GM19468 (cell line): ENCODE measurements around the gene TMEM191C.
"Not testable (repeated sequence)": the region's sequence is repeated elsewhere in the genome, so short reads cannot be mapped to it uniquely, and the experiment has no call there.

ENCODE experiments used
- ATAC-seq: cut with Tn5 transposase; IDR thresholded peaks from one replicate; pipeline ENCODE4 v1.9.1; 2021; ENCODE audit warnings: mild to moderate bottlenecking, moderate library complexity, moderate number of reproducible peaks; ENCODE audit not compliant: unreplicated experiment; ENCODE audit errors: extremely low read depth

The TMEM191C gene

DNA sequence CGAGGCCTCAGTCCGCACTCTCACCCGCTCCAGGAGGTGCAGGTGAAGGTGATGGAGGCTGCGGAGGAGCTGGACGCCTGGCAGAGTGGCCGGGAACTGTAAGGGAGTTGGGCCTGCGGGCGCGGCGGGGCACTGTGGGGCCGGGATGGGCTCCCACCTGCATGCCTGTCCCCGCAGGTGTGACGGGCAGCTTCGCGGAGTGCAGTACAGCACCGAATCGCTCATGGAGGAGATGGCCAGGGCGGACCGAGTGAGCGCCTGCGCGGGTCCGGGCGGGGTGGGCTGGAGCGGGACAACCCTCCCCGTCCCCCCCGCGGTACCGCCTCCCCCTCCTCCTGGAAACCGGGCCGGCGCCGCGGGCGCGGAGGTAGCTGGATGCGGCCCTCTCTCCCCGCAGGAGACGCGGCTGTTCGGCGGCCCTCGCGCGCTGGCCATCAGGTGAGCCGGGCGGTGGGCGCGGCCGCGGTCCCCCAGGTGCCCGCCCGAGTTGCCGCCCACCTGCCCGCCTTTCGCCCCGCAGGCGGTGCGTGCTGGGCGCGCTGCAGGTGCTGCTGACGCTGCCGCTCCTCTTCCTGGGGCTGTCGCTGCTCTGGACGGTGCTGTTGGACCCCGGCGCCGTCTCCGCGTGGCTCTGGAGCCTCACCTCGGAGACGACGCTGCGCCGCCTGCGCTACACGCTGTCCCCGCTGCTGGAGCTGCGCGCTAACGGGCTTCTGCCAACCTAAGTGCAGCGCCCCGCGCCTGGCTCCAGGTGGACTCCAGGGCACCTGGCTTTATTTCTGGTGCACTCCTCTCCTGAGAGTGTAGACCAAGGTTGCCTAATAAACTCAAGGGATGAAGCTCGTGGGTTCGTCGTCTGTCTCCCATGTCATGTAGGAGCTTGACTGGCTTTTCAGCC lies 2.2 kb downstream of the TMEM191C start:
- ATAC-seq = not testable (repeated sequence)

DNA sequence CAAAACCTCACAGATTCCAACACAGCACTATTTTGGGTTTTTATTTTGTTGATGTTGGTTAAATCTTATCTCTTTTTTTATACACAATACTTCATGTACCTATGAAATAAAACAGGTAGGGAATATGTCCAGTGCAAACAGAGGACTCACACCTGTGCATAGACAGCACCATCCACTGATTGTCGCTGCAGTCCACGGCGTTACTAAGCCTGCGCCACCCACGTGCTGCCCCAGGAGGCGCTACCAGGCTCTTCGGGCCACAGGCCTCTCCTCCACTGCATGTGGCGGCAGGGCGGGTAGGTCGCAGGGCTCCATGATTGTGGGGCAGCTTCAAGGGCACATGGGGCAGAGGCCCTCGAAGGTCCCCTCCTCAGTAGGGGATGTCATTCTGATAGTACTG lies 5.8 kb downstream of the TMEM191C start:
- ATAC-seq = not testable (repeated sequence)

DNA sequence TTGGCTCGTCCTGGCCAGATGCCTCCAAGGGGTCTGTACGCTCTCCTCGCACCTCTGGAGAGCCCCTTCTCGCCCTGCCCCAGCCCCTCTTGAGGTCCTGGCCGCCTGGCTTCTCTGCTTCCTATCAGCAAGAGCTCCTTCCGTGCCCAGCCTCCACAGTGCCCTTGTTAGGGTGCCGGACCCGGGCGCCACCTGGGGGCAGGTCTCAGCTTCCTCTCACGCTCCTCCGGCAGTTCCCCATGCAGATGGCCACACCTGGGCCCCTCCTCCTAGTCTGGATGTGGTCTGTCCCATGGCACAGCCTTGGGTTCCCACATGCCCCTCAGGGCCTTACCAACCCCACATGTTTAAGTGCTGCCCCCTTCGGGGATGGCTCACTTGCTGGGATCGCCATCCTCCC lies 6.5 kb downstream of the TMEM191C start:
- not testable (repeated sequence) for ATAC-seq

DNA sequence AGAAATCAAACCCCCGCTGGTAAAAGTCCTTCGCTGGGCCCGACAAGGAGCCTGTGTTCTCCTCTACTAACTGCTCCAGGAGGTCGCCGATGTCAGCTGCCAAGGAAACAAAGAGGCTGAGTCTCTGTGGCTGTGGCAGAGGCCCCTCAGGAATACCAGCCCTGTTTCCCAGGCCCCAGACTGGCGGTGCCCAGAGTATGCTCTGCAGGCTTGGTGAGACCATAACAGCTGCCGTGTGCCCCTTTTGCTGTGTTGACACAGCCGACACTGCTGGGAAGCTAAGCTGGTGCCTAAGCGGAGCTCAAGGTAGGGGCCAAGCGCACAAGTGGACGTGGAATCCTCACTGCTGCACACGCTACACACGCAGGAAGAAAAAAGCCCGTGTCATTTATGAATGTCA lies 16.9 kb downstream of the TMEM191C start:
- ATAC-seq = not testable (repeated sequence)

DNA sequence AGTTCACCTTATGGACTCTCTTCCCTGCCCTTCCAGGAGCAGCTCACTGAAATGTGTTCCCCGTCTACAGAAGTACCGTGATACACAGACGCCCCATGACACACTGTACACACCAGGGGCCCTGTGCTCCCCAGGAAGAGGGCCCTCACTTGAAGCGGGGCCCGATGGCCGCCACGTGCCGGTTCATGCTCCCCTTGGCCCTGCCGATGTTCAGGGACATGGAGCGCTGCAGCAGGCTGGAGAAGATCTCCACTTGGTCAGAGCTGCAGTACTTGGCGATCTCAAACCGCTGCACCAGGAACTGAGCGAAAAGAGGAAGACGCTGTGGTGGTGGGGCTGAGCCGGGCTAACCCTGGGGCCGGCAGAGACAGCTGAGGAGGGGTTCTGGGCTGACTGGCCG lies 20.5 kb downstream of the TMEM191C start:
- ATAC-seq = not testable (repeated sequence)

DNA sequence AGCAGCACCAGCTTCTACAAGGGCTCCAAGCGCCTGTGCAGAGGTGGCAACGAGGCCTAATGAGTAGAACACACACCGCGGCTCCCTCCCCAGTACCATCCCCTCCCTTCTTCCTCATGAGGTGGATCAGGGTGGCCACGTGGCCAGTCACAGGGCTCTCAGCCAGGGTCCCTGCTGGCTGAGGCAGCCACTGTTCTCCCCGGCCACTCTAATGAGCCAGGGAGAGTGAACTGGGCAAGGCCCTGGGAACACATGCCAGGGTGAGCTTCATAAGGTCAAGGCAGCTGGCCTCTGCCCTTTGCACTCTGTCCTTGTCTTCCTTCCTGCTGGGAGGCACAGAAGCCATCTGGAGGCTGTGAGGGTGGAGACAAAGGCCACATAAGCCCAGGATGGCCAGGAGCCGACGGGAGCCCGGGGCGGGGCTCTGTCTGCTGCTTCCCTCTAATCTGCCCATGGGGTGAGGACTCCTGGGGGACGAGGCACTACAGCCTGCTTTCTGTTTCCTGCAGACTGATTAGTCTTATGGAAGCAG lies 22.0 kb downstream of the TMEM191C start:
- not testable (repeated sequence) for ATAC-seq

DNA sequence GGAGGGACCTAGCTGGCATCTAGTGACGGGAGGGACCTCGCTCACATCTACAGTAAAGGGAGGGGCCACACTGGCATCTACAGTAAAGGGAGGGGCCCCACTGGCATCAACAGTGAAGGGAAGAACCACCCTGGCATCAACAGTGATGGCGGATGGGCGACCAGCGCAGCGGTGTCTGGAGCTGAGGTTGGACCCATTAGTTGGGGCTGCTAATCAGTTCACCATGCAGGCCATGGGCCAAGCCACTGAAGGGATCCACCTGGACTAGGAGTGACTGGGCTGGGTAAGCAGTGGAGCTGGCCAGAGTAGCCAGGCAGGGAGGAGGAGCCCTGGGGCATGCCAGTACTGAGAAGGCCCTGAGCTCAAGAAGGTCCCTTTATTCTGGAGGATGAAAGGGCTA lies 23.4 kb downstream of the TMEM191C start:
- ATAC-seq = not testable (repeated sequence)

DNA sequence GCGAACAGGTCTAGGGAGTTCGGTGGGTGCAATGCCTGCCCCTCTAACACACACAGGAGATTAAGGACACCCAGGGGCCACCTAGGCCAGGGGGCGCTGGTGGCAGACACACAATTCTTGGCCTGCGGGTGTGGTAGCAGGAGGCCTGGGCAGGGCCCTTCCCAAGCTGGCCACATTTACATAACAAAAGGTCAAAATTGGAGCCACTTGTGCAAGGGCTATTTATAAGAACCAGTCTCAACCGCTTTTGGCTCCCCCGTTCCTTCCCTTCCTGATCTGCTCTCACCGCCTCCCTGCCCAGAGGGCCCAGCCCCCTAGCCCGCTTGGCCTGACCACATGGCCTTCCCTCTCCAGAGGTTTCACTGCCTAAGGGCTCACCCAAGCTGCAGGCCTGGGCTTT lies 25.1 kb downstream of the TMEM191C start:
- not testable (repeated sequence) for ATAC-seq

DNA sequence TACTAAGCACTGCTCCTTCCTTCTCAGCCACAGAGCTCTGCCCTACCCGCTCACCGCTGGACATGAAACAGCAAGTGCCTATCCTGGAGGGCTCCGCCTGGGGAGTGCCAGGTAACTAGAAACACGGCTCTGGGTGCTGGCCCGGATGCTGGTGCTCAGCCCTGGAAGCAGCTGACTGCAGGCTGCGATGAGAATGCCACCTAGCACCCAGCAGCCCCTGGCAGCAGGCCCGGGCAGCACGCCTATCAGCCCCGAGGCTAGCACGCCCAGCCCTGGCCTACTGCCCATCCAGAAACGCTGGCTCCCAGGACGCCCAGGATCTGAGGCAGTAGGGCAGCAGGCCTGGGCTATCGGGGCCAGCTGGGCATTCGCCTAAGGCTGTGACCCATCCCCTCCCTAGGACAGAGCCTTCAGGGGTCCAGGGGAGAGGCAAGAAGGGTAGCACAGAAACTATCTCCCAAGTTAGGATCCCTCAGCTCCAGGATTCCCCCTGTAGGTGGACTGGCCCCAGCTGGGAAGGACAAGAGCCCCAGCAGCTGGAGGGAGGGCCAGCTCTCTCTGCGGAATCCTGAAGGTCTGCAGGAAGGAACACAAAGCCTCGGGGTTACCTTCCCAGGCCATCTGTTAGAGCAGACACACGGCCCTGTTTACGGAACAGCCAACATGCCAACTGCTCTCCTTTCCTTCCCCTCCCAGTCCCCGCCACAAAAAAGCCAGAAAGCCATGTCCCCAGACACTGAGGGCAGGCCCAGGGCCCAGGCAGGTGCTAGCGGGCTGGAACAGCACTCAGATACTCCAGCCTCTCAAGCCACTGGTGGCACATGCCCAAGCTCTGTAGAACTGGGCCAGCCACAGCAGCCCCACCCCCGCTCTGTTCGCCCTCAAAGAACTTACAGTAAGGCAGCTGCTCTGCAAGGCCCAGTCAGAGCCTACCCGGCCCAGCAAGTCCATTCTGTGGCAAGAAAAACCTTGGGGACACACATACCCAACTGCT lies 26.9 kb downstream of the TMEM191C start:
- ATAC-seq = not testable (repeated sequence)

DNA sequence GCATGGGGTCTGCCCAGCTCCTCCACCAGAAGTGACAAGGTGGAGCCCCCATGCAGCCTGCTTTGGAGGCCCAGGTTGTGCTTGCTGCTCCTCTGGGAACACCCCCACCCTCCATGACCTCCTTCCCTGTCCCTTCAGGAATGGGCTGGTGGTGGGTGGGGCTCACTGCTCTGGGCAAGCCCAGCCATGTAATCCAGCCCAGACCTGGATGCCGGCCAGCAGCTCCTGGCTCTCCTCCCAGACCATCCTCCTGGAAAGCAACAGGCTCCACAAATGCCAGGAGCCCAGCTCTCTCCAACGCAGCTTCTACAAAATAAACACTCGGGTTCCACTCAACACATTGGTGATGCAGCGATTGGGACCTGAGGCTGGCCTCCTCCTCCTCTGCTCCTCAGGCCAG lies 30.8 kb downstream of the TMEM191C start:
- not testable (repeated sequence) for ATAC-seq

DNA sequence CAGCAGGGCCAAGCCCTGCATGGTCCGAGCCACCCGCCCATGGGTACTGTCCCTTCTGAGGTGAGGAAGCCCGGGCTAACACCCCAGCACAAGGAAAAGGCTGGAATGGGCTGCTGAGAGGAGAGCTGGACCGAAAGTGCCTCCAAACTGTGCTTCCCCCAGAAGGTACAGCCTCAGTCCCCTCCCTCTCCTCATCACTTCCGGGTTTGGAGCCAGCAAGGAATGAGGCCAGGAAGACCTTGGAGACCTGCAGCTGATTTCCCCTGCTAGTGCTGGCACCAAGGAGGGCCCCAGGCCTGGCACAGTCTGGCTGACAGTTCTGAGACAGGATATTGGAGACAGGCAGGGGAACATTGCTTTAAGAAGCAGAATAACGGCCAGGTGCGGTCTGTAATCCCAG lies 31.3 kb downstream of the TMEM191C start:
- not testable (repeated sequence) for ATAC-seq

DNA sequence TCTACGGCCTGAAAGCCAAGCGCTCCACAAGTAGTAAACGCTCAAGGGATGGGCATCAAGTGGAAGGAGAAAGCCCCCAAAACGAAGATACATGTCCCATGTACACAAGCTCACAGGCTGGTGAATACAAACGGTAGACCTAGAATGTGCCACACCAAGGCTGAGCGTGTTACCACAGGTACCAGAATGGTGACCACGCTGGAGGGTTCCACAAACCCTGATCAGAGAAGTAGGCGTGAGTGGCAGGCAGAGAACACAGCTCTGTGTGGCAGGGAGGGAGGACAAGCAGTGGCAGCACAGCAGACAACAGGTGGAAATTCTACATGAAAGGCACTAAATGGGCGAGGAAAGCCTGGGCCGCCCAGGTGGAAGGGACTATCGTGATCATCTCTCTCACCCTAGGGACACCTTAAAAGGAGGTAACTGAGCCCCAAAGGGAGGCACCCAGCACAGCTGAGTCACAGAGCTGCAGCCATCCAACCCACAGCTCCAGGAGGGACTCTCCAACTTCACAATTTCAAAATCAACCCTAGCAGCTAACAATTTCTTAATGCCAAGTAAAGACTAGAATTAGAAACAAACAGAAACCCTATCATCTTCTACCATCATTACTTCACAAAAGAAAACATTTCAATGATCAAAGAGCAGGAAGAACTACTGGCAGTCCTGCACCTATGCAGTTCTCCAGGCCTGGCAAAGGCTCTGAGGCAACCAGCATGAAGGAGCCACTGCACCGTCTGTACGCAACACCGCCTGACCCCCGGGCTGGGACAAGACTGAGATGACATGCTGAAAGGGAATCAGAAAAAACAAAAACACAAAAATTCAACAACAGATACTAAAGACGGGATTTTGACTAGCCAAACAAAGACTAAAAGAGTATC lies 32.7 kb downstream of the TMEM191C start:
- not testable (repeated sequence) for ATAC-seq

DNA sequence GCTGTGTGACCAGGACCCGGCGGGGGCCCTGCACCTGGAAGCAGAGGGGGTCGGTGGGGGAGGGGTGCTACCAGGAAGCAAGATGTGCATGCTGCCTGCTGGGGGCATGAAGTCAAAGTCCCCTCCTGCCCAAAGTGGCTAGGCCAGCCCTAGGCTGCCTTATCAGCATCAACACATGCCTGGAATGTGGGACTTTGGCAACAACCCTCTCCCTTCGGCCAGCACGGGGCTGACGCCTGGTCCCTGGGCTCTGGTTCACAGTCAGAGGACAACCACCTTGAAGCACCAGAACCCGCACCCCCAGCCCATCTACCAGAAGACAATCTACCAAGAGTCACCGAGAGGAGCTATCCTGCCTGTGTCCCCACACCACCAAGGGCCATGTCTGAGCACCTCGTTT lies 43.2 kb downstream of the TMEM191C start:
- ATAC-seq = not testable (repeated sequence)

DNA sequence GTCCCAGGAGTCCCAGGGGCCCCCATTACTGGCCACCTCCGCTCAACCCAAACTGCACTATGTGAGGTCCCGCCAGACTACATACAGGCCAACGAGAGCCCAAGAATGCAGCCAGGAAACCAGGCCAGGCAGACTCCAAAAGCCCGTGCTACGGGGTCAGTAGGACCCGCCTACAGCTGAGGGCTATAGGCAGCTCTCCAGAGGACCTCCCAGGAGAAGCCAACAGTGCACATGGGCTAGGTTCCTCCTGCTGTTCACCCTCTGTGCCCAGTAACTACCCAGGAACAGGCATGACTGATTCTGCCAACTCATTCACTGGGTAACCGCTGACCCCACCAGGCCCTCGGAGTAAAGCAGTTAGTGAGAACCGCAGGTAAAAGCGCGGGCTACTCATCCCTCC lies 44.8 kb downstream of the TMEM191C start:
- not testable (repeated sequence) for ATAC-seq

DNA sequence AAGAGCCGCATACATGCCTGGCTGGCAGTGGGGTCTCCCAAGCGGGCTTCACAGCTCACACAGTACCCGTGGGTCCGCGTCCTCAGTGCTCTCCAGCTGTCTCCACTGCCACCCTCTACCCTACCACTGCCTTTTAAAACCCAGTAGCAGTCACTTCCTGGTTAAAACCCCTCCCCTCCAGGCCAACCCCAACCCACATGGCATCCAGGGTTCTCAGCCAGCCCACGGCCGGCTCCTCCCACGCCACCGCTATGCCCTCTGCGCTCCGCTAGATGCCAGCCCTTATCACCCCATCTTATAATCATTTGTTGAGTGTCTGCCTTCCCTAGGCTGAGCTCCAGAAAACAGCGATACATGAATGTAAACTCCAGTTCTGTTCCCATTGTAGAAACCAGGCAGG lies 46.9 kb downstream of the TMEM191C start:
- ATAC-seq = not testable (repeated sequence)

DNA sequence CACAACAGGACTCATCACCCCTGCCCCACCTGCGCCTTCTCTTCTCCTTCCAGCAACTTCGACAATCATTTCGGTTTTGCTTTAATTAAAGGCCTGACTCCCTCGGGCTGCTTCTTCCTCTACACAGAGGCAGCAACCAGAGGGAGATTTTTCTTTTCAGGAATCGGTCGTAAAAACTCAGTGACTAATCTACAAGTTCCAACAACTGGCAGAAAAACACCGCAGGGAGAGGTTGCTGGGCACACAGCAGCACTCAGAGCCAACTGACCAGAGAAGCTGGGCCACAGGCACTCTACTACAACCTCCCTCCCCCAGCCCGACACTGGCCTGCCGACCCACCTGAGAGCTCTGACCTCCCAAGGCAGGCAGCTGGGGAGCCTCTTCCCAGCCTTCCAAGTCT lies 48.0 kb downstream of the TMEM191C start:
- not testable (repeated sequence) for ATAC-seq

DNA sequence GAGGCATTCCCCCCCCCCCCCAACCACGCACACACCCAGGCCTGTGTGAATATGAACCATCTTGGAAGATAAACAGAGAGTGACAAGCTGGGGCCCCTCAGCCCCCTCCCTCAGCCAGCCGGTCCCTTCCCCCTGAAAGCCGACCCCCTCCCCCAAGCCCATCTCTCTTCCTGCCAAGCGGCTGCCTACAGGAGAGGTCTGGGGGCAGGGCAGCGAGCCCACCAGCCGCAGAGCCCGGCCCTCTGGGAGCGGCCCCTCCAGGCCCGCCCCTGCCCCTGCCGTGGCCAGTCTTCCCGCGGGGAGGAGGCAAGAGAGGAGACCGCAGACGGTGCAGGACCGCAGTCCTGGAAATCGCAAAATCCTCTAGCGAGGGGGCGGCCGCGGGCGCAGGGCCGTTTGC lies 49.3 kb downstream of the TMEM191C start:
- not testable (repeated sequence) for ATAC-seq

DNA sequence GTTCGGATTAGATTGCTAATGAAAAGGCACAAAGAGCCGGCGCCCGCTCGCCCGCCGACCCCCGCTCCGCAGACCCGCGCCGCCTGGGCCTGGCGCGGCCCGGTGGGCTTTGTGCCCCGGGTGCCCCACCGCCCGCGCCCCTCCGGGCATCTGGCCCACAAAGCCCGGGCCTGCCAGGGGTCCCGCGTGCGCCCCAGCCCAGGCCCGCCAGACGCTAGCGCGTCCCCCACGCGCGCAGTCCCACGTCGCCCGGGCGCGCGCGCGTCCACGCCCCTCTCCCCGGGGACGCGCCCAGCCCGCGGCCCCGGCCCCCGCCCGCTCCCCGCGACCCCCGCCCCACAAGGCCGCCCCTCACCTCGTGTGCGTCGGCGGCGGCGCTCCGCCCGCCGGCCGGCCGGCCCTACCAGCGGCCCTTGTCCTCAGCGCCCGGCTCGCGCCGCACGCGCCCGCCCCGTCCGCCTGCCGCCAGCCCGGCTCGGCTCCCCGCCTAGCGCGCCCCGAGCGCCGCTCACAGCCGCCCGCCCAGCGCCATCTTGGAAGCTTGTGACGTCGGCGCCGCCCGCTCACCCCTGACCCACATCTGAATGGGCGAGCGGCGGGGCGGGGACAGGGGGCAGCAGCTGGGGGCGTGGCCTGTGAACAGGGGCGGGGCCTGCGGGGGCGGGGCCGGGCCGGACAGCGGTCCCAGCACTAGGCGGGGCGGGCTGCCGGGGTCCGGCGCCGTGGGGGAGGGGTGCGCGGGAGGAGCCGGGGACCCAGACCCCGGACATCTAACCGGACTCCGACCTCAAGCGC lies 50.0 kb downstream of the TMEM191C start:
- not testable (repeated sequence) for ATAC-seq
